CMK (cell line): Measurements from ENCODE around the gene IER2.
"Not testable (repeated sequence)": the region's sequence is repeated elsewhere in the genome, so short reads cannot be mapped to it uniquely, and the experiment has no call there.

Experiments used
- DNase-seq: peaks from one replicate; pipeline ENCODE4 v3.0.0-alpha.2; 2010; ENCODE audit warnings: low read depth

Gene IER2

GRCh38 chr19:13138171-13138915 is 11.9 kb upstream of the IER2 start:
- DNase-seq = no peak

GRCh38 chr19:13138916-13139198 is 11.4 kb upstream of the IER2 start:
- DNase-seq = no peak

GRCh38 chr19:13139633-13140311 is 10.4 kb upstream of the IER2 start:
- no peak for DNase-seq

GRCh38 chr19:13146763-13147563 is 3.2 kb upstream of the IER2 start:
- DNase-seq = no peak

- DNase-seq = not testable (repeated sequence)
These were observed 1.0 kb upstream of the IER2 start for GRCh38 chr19:13149173-13149627.

GRCh38 chr19:13149628-13150186 is 504 bp upstream of the IER2 start:
- DNase-seq = peak; percentile 45

- no peak for DNase-seq
These were observed 857 bp downstream of the IER2 start for GRCh38 chr19:13150931-13151604.

GRCh38 chr19:13151605-13152355 is 1.6 kb downstream of the IER2 start:
- DNase-seq = peak; percentile 90

GRCh38 chr19:13152356-13152973 is 2.3 kb downstream of the IER2 start:
- no peak for DNase-seq

GRCh38 chr19:13152974-13153568 is 2.9 kb downstream of the IER2 start:
- DNase-seq = peak; percentile 97

GRCh38 chr19:13153569-13154240 is 3.5 kb downstream of the IER2 start:
- no peak for DNase-seq

GRCh38 chr19:13154241-13154778 is 4.1 kb downstream of the IER2 start:
- DNase-seq = peak; percentile 42

- DNase-seq = peak; percentile 52
These were observed 4.8 kb downstream of the IER2 start for GRCh38 chr19:13154911-13155471.

- DNase-seq = peak; percentile 86
These were observed 5.5 kb downstream of the IER2 start for GRCh38 chr19:13155472-13156359.

GRCh38 chr19:13159713-13160112 is 9.5 kb downstream of the IER2 start:
- DNase-seq = no peak

- DNase-seq = no peak
These were observed 10.3 kb downstream of the IER2 start for GRCh38 chr19:13160557-13160956.

GRCh38 chr19:13162724-13163608 is 12.8 kb downstream of the IER2 start:
- peak; percentile 98 for DNase-seq
